A673 (cell line): ENCODE results near the gene ZFHX2.

ENCODE experiments used
- EZH2 ChIP-seq: fragments of 200-600 bp; sonication (generic); IDR thresholded peaks from 2 replicates; pipeline ENCODE4 v1.6.1; 2017; ENCODE audit warnings: borderline replicate concordance, low read depth, mild to moderate bottlenecking, mixed read lengths, antibody characterized with exemption, low read length; ENCODE audit not compliant: poor library complexity, severe bottlenecking
- TF ChIP-seq, protein P1 (sequence below): fragments of 300-800, 200-600 bp; sonication (generic); conservative IDR thresholded peaks from 2 replicates; pipeline ENCODE4 v1.5.1; 2017; ENCODE audit warnings: low read depth, mild to moderate bottlenecking, antibody characterized with exemption, low read length, moderate library complexity, mixed read lengths

DNA sequence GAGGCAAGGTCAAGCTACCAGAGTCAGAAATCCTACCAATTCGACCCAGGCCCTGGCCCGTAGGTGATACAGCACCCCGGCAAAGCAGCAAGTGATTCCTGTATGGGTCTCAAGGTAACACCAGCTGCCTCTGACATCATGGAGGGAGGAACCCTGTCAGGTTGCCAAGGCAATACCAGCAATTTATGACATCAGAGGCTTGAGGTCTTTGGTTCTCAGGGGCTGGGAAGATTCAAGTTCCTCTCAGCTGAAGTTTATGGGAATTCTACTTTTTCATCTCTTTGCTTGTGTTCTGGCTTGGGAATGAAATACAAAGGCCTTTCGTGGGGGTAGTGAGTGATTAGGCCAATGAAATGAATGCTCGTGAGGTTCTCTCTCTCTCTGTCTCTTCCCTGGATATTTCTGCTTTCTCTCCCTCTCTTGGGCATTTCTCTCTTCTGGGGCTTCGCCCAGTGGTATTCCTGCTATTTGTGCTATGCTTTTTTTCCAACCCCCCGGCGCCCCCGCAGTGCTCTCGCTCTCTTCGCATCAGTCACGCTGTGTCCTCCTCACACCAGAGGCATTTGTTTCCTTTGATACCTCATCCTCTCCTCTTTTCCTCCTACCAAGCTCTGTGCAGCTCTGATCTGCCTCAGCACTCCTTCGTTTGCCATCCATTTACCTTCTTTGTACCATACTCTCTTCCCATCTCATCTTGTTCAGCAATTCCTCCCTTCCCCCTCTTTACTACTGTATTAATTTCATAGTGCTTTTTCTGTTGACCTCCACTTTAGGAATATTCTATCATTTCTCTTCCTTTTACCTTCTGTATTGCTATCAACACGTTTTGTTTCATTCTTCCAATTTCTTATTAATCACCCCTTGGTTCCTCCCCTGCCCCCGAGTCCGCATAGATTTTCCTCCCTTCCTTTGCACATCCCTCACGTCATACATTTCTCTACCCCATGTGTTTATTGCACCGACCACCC is 2.9 kb downstream of the ZFHX2 start:
- TF ChIP-seq, protein P1, sequence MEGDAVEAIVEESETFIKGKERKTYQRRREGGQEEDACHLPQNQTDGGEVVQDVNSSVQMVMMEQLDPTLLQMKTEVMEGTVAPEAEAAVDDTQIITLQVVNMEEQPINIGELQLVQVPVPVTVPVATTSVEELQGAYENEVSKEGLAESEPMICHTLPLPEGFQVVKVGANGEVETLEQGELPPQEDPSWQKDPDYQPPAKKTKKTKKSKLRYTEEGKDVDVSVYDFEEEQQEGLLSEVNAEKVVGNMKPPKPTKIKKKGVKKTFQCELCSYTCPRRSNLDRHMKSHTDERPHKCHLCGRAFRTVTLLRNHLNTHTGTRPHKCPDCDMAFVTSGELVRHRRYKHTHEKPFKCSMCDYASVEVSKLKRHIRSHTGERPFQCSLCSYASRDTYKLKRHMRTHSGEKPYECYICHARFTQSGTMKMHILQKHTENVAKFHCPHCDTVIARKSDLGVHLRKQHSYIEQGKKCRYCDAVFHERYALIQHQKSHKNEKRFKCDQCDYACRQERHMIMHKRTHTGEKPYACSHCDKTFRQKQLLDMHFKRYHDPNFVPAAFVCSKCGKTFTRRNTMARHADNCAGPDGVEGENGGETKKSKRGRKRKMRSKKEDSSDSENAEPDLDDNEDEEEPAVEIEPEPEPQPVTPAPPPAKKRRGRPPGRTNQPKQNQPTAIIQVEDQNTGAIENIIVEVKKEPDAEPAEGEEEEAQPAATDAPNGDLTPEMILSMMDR = no peak
- TF ChIP-seq EZH2 = no peak
